Measurements from ENCODE around the gene GPC5. TPM values are rescaled to one million over a fixed set of nuclear protein-coding genes. Genes with fewer than 3 reads are reported as not detected.

Gene GPC5
- total and polyA plus RNA-seq, 2 of the 13 experiments (the other 11 are each of a cell fraction or from before 2014, with no cell fraction given): 0.02 to 0.07 TPM

GRCh38 chr13:91348906-91349435, 49.5 kb upstream of the GPC5 start (continued):
- TF ChIP-seq ZNF281 (CRISPR knock-in tag; IDR thresholded peaks at IDR 0.05; ENCODE audit: borderline replicate concordance) (peak; percentile 94; the same call in 1 of the 2 replicates), ZNF414 (CRISPR knock-in tag; IDR thresholded peaks at IDR 0.05) (peak; percentile 38; the same call in 1 of the 2 replicates), PCBP1 (IDR thresholded peaks at IDR 0.05; ENCODE audit: borderline replicate concordance, low read depth, low read length) (no peak), HOXA3 (CRISPR knock-in tag; IDR thresholded peaks at IDR 0.05) (peak; percentile 74), FOXO1 (CRISPR knock-in tag; IDR thresholded peaks at IDR 0.05) (no peak), ESRRA (CRISPR knock-in tag; IDR thresholded peaks at IDR 0.05; ENCODE audit: low read depth) (no peak), ERF (CRISPR knock-in tag; IDR thresholded peaks at IDR 0.05) (peak; percentile 65; the same call in 1 of the 2 replicates), ZBTB38 (CRISPR knock-in tag; IDR thresholded peaks at IDR 0.05) (0 out of 2 replicates have a peak, but pooled peaks have one; percentile 24), ZNF382 (CRISPR knock-in tag; IDR thresholded peaks at IDR 0.05; ENCODE audit: borderline replicate concordance) (no peak), ATF3 (CRISPR knock-in tag; IDR thresholded peaks at IDR 0.05) (no peak), ZNF460 (CRISPR knock-in tag; IDR thresholded peaks at IDR 0.05; ENCODE audit: borderline replicate concordance) (no peak), ZNF607 (CRISPR knock-in tag; IDR thresholded peaks at IDR 0.05; ENCODE audit: borderline replicate concordance) (peak; percentile 29; the same call in 1 of the 2 replicates), ZMAT5 (CRISPR knock-in tag; IDR thresholded peaks at IDR 0.05; ENCODE audit: borderline replicate concordance, low read depth) (no peak), DZIP1 (CRISPR knock-in tag; IDR thresholded peaks at IDR 0.05) (no peak), YEATS2 (CRISPR knock-in tag; IDR thresholded peaks at IDR 0.05; ENCODE audit: borderline replicate concordance) (no peak), ZNF761 (CRISPR knock-in tag; conservative IDR thresholded peaks at IDR 0.05) (no peak), RFX3 (CRISPR knock-in tag; IDR thresholded peaks at IDR 0.05) (no peak), RARA (CRISPR knock-in tag; IDR thresholded peaks at IDR 0.05) (no peak), TSC22D2 (CRISPR knock-in tag; IDR thresholded peaks at IDR 0.05; ENCODE audit: borderline replicate concordance) (peak; percentile 70; the same call in 1 of the 2 replicates), NR0B2 (CRISPR knock-in tag; IDR thresholded peaks at IDR 0.05) (no peak), NFIB (CRISPR knock-in tag; IDR thresholded peaks at IDR 0.05; ENCODE audit: borderline replicate concordance) (no peak), ZNF713 (CRISPR knock-in tag; IDR thresholded peaks at IDR 0.05) (no peak), NR2F6 (IDR thresholded peaks at IDR 0.05) (no peak), NR2F6 (CRISPR knock-in tag; IDR thresholded peaks at IDR 0.05) (no peak)

Measured in HepG2 (cell line).